ENCODE results near the gene ZC3H10. TPM values are rescaled to one million over a fixed set of nuclear protein-coding genes. Genes with fewer than 3 reads are reported as not detected.

The ZC3H10 gene
- total and polyA plus RNA-seq, 2 donors (not counting 3 experiments of a cell fraction or from before 2014, with no cell fraction given): 2.6 to 10.1 TPM

DNA sequence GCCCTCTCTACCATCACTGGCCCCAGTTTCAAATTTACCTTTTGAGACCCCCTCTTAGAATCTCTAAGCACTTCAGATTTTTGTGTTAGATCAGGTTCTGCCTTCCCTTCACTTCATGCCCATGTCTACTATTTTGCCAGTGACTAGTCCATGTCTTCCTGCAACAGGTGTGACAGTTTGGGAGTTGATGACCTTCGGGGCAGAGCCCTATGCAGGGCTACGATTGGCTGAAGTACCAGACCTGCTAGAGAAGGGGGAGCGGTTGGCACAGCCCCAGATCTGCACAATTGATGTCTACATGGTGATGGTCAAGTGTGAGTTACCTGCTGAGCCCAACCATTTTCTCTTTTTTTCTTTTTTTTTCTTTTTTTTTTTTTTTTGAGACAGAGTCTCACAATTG is 19.5 kb upstream of the ZC3H10 start:
- Histone ChIP-seq H3K4me3 (replicated peaks in 1 of 3; ENCODE audit: insufficient read depth in 1 of 3, low read depth in 1 of 3, low read length in 3 of 3) (no peak overlapping the region), H3K27me3 (ENCODE audit: control insufficient read depth in 2 of 2, insufficient read depth in 2 of 2, low read length in 2 of 2) (peaks cover 15 to 19% of the 10 kb centered on the region in 2 experiments), H3K27ac (ENCODE audit: insufficient read depth, low read depth, low read length) (no peak overlapping the region), H3K36me3 (ENCODE audit: control insufficient read depth in 2 of 2, extremely low read depth in 1 of 2, insufficient read depth in 2 of 2, low read length in 2 of 2) (no peaks in the 10 kb centered on the region), H3K9me1 (replicated peaks; ENCODE audit: control insufficient read depth, extremely low read depth, insufficient read depth, low read length) (no peaks in the 10 kb centered on the region), H3K4me1 (ENCODE audit: control insufficient read depth, extremely low read depth, insufficient read depth, low read length) (peaks cover 28% of the 10 kb centered on the region), H2AFZ (ENCODE audit: low read depth, low read length) (no peak overlapping the region), H3K79me2 (ENCODE audit: control insufficient read depth, insufficient read depth, low read length) (no peaks in the 10 kb centered on the region), H3K9me3 (replicated peaks; ENCODE audit: control insufficient read depth, insufficient read depth, low read length) (no peaks in the 10 kb centered on the region), H4K20me1 (replicated peaks; ENCODE audit: control insufficient read depth, extremely low read depth, insufficient read depth, low read length) (no peaks in the 10 kb centered on the region), H3K9ac (replicated peaks; ENCODE audit: extremely low read depth, insufficient read depth, low read length) (no peak overlapping the region), H3K4me2 (ENCODE audit: insufficient read depth, low read length) (no peak overlapping the region)
- FAIRE-seq (no peak), DNase-seq (ENCODE audit: low read depth, low spot score) (no peak)
- dilution Hi-C loops (cut with MboI; ENCODE audit: extremely low pct_ligation_motif_present, low sequenced_read_pairs) (no loop called here), intact Hi-C loops (cut with micrococcal nuclease) (no loop called here)
- CTCF ChIA-PET: no interaction called here
- no TSS peak for BruUV-seq (replicated peaks)
- TF ChIP-seq JUN (IDR thresholded peaks at IDR 0.05; ENCODE audit: borderline replicate concordance, insufficient read depth, insufficient read length, low read depth): no peak
- no peak for TF ChIP-seq GATA2 (IDR thresholded peaks at IDR 0.05; ENCODE audit: insufficient read depth, insufficient read length, low read depth, low read length)
- TF ChIP-seq FOS (IDR thresholded peaks at IDR 0.05; ENCODE audit: borderline replicate concordance, insufficient read depth, low read length): no peak
- TF ChIP-seq POLR2AphosphoS5 (IDR thresholded peaks at IDR 0.05; ENCODE audit: insufficient read depth, low read depth, low read length): no peak
- TF ChIP-seq, protein P1, sequence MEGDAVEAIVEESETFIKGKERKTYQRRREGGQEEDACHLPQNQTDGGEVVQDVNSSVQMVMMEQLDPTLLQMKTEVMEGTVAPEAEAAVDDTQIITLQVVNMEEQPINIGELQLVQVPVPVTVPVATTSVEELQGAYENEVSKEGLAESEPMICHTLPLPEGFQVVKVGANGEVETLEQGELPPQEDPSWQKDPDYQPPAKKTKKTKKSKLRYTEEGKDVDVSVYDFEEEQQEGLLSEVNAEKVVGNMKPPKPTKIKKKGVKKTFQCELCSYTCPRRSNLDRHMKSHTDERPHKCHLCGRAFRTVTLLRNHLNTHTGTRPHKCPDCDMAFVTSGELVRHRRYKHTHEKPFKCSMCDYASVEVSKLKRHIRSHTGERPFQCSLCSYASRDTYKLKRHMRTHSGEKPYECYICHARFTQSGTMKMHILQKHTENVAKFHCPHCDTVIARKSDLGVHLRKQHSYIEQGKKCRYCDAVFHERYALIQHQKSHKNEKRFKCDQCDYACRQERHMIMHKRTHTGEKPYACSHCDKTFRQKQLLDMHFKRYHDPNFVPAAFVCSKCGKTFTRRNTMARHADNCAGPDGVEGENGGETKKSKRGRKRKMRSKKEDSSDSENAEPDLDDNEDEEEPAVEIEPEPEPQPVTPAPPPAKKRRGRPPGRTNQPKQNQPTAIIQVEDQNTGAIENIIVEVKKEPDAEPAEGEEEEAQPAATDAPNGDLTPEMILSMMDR (IDR thresholded peaks at IDR 0.05; ENCODE audit: extremely low read depth in 1 of 2, insufficient read depth in 1 of 2, low read depth in 1 of 2, low read length in 2 of 2): no peak
- no peak for TF ChIP-seq EZH2 (IDR thresholded peaks at IDR 0.05; ENCODE audit: borderline replicate concordance, low read depth, low read length, severe bottlenecking)
- no peak for TF ChIP-seq MYC (IDR thresholded peaks at IDR 0.05; ENCODE audit: low read depth, low read length)
- TF ChIP-seq, protein P2, sequence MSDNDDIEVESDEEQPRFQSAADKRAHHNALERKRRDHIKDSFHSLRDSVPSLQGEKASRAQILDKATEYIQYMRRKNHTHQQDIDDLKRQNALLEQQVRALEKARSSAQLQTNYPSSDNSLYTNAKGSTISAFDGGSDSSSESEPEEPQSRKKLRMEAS (IDR thresholded peaks at IDR 0.05; ENCODE audit: insufficient read depth, insufficient read length): no peak
- TF ChIP-seq POLR2A (IDR thresholded peaks at IDR 0.05; ENCODE audit: low read depth, low read length): no peak
- POLR2A ChIA-PET: interaction anchor here (0.7 kb wide), 1 partner anchor 17 kb away, joined by 6 read pairs; no protein-coding TSS in a partner anchor

Measured in endothelial cell of umbilical vein (primary cell).